Esophagus squamous epithelium (tissue), 4 donors: Measurements from ENCODE around the gene TMC6.

ENCODE experiments used
- POLR2A ChIP-seq, 4 donors: fragments of 450-650 bp; IDR thresholded peaks; one replicate each; pipeline ENCODE4 v1.6.1; 2017; ENCODE audit warnings: antibody characterized with exemption in 4 of 4, mild to moderate bottlenecking in 4 of 4, moderate library complexity in 3 of 4
- TF ChIP-seq, protein P1 (sequence below), 6 experiments: fragments of 450-650 bp in 4 of 6; fragments of 200-600 bp in 2 of 6; sonication (generic) in 2 of 6; IDR thresholded peaks; one replicate each; pipeline ENCODE4 v1.5.1; 2016 to 2019; ENCODE audit warnings: antibody characterized with exemption in 6 of 6, mild to moderate bottlenecking in 4 of 6, moderate library complexity in 4 of 6

DNA sequence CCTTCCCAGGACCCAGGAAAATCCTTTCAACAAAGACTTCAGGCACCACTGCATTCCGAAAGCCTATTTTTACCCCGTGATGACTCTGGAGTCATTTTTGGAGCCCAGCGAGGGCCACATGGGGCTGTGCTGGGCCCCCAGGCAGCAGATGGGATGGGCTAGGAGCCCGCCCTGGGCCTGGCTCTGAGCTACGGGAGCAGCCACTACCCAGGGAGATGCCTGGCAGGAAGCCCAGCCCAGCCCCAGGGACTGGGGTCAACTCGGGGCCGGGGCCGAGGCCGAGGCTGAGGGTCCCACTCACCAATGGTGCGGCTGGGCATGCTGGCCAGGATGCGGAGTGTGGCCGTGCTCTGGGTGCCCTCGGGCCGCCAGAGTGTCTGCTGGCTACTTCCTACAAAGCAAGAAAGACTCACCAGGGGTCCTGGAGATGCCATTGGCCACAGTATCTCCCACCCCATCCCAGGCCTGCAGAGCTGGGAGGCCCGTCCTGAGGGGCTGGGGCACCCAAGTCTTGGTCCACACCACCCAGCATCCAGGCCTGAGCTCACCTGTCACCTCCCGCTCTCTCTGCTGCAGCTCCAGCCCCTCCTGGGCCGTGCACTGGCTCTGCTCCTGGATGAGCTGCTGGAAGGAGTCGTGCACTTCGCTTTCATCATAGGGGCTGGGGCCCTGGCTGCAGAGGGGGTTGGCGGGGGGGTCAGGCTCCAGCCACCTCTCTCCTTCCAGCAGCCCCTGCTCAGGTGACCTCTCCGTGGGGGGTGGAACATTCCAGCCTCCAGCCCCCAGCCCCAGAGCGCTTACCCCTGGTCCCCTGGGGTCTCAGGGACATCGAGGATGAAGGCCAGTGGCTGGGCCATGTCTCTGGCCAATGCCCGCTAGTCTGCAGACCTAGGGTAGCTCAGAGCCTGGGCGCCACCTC is 2.3 kb downstream of the TMC6 start:
- TF ChIP-seq, protein P1, sequence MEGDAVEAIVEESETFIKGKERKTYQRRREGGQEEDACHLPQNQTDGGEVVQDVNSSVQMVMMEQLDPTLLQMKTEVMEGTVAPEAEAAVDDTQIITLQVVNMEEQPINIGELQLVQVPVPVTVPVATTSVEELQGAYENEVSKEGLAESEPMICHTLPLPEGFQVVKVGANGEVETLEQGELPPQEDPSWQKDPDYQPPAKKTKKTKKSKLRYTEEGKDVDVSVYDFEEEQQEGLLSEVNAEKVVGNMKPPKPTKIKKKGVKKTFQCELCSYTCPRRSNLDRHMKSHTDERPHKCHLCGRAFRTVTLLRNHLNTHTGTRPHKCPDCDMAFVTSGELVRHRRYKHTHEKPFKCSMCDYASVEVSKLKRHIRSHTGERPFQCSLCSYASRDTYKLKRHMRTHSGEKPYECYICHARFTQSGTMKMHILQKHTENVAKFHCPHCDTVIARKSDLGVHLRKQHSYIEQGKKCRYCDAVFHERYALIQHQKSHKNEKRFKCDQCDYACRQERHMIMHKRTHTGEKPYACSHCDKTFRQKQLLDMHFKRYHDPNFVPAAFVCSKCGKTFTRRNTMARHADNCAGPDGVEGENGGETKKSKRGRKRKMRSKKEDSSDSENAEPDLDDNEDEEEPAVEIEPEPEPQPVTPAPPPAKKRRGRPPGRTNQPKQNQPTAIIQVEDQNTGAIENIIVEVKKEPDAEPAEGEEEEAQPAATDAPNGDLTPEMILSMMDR (IDR thresholded peaks at IDR 0.05), result no peak
- no peak for TF ChIP-seq POLR2A (IDR thresholded peaks at IDR 0.05)
